G401.6 (cell line): ENCODE data around the gene IL4.
"Not testable (repeated sequence)": the region's sequence is repeated elsewhere in the genome, so short reads cannot be mapped to it uniquely, and the experiment has no call there.

Experiments used
- FAIRE-seq: peaks from 2 replicates; lab custom pipeline; 2012; peaks lifted over from hg19 to GRCh38; lab: Jason Lieb, UNC

Gene IL4

DNA sequence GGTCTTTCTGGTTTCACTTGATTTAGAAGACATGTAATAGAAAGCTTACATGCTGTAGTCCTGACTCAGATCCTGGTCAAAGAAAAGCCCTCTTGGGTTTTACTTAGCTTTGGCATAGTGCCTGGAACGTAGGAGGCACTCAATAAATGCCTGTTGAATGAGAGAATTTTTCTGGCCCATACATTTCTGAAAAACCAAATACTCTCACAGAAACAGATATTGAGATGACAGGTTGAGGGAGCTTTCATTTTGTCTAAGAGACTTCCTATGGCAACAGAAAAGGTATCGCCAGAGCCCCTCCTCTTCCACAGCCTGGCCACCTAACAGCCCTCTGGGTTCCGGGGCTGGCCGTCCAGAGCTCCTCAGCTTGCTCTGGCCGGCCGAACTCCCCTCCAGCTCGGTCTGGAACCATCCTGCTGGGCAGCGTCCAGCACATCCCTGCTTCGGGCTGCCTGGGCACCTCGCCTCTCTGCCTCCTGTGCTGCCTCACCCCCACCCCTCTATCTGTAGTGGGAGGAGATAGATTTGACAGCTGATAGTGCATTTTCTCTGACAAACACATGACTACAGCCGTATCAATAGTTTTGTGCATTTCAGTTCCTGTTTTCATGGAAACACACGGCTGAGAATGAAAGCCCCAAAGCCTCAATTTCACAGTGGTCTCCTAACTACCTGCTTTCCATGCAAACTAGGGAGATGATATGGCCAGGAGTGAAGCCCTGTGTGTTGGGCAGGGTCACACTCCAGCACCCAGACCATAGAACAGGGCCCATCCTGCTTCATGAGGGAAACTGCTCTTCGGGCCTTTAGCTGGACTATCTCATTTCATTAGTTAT lies 1.1 kb downstream of the IL4 start:
- no peak for FAIRE-seq

DNA sequence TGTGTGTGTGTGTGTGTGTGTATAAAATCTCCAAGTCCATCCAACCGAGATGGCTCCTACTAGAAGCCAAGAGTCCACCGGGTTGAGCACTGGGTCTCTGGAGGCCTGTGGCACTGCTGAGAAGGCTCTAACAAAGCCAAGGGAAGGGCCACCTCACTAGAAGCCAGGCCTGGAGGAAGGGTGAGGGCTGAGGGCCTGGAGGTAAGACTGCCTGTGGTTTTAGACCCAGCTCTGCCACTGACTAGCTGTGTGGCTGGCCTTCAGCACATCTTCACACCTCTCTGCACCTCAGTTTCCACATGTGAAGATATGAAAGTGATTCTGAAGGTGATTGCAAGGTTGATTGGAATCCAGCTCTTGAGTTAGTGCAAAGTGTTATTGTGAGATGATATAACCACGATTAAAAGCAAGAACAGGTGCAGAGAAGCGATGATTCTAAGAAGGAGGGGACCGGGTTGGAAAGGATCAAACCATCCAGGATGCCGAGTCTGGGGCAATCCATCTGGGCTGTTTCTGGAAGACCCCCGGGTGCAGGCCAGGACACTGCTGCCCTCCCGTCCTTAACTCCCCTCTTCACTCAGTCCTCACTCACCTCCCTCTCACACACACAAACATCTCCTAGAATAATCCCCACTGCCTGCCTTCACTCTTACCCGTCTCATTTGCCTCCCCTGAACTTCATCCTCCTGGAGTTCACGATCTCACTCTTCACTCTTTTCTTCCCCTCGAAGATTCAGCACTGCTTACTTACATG lies 2.3 kb downstream of the IL4 start:
- FAIRE-seq: no peak

DNA sequence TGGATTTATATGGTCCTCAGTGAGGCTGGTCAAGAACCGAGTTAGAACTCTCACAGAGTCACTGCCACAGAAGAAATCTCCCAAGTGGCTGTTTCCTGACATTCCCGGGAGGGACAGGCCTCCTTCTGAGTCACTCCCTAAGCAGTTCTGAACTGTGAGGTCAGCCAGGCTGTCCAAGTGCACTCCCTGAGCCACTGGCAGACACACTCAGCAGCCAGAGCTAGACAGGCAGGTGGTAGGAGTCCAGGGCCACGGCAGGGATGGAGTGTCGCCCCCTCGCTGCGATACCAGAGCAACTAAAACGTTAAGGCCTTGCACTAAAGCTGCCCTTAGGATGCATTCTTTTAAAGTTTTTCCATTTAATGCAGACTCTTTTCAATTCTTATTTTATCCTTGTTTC lies 3.4 kb downstream of the IL4 start:
- FAIRE-seq: no peak

DNA sequence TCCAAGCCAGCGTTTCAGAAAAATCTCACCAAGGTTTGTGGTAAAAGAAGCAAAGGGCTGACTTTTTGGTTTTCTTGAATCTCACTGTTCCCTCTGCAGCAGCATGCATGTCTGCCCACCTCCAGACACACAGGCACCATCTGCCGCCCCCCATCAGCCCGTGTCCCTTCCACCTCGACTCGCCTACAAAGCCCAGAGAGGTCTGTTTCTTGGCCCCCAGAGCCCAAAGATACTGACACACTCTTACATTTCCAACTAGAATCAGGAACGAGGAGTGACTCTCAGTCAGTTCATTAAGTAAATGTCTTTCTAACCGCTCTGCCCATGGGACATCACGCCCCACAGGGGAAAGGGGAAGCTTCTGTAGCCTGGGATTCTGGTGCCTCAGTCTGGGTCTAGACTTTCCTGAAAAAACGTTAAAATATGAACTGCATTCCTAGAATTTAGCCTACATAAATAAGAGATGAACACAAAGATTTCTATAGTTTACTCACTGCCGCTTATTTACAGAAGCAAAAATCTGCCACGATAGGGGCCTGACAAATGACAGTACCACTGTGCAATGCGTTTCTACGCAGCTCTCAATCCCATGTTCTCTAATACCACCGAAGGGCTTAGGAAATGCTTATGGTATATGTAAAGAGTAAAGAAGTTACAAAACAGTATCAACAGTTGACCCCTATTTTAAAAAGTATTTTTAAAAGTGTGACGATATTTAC lies 4.1 kb downstream of the IL4 start:
- no peak for FAIRE-seq

DNA sequence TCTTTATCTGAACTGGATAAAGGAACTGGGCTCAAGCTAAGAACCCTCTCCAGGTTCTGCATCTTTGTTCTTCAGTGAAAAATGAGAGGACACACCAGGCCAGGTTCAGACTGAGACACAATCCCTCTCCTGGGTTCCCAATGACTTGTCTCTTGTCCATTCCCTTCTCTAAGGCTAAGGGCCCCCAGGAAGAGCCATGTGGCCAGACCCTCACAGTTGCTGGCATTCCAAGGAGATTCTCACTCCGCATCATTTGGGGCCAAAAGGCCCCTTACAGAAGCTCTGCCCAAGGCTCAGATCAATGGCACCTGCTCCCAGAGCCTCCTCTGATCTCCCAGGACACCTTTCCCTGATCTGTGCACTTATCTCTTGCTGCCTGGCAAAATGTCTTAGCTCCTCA lies 4.9 kb downstream of the IL4 start:
- no peak for FAIRE-seq

DNA sequence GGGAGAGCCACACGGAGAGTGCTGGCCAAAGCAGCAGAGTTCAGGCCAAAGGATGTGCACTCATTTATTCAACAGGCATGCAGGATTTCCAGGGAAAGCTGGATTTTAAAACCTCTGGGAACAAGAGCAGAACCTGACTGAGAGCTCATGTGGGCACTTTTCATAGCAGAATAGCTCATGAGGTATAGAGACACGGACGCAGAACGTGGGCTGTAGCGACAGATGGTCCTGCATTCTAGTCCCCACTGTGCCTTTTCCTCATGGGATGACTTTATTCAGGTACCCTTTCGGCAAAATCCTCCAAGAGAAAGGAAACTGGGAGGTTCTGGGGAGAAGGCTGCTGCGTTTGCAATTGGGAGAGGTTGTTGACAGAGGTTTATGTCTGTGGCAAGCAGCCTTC lies 5.4 kb downstream of the IL4 start:
- FAIRE-seq: no peak

DNA sequence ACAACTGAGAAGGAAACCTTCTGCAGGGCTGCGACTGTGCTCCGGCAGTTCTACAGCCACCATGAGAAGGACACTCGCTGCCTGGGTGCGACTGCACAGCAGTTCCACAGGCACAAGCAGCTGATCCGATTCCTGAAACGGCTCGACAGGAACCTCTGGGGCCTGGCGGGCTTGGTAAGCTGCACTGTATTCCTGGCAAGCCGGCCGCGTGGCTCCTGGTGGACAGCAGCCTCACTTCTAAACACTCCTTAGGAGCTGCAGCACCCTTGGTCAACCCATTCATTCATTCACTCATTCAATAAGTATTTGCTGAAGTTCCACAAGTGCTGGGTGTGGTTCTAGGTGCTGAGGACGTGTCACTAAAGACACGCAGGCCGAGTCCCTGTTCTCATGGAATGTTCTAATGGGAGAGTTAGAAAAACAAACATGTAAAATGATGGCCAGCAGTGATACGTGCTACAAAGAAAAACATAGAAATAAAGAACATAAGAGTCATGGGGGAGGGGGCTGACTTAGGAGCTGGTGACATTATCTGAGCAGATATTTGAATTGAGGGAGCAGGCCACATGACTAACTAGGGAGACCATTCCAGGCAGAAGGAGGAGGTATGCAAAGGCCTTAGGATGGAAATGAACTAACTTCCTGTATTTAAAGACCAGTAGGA lies 6.1 kb downstream of the IL4 start:
- FAIRE-seq: no peak

DNA sequence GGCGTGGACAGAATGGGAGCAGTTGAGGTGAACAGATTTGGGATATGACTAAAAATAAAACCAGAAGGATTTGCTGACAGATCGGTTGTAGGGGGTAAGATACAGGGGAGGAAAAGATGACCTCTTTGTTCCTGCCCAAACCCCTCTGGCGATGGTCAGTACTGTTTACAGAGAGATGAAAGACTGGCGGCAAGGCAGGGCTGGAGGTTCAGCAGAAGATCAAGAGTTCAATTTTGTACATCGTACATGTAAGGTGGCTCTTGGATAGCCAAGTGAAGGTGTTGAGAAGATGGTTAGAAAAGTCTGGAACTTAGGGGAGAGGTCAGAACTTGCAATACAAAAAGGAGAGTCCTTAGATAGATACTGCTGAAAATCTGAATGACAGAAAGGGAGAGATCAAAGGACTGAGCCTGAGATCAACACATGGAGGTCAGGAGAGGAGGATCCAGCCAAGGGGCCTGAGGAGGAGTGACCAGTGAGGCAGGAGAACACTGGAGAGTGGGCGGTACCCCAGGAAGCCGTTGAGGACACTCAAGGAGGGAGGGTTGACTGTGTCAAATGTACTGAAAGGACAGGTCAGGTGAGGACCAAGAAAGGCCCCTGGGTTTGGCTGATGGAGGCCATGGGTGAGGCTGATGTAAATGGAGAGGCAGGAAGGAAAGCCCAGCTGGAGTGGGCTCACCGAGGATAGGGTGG lies 7.1 kb downstream of the IL4 start:
- no peak for FAIRE-seq

DNA sequence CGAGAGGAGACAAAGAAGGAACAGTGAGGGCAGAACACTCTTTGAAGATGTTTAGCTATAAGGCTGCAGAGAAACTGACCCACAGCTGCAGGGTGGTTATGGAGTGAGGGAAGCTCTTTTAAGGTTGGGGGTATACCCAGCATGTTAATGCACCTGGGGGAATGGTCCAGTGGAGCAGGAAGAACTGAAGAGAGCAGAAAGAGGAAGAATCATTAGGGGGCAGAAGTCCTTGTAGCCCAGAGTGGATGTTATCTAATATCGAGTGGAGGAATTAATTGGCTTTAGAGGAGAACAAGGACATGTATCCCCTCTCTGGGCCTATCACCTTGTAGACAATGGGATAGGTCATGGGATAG lies 7.7 kb downstream of the IL4 start:
- FAIRE-seq: no peak

DNA sequence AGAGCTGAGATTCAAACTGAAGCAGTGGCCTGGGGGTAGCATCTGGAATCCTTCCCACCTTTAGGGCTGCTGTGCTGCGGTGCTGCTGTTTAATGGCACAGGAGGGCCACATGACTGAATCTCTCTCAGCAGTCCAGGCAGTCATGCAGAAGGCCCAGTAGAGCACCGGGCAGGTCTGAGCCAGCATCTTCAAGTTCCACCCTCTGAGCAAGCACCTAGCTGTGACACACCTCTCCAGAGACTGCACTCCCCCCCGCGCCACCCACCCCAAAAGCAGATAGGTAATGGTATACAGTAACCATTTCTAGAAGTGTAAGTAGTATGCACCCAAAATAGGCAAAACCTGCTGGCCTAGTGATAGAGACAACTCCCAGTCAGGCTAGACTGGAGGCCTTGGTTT lies 8.2 kb downstream of the IL4 start:
- FAIRE-seq: no peak

DNA sequence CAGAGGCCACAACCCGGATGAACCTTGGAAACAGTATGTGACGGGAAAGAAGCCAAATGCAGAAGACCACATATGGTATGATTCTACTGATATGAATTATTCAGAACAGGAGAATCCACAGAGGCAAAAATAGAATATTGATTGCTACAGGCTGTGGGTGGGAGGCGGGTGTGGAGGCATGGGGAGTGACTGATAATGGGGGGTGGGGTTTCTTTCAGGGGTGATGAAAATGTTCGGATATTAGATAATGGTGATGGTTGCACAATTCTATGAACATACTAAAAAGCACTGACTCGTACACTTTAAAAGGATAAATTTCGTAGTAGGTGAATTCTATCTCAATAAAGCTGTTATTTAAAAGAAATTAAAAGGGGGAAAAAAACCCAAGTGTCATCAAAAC lies 10.7 kb downstream of the IL4 start:
- no peak for FAIRE-seq

DNA sequence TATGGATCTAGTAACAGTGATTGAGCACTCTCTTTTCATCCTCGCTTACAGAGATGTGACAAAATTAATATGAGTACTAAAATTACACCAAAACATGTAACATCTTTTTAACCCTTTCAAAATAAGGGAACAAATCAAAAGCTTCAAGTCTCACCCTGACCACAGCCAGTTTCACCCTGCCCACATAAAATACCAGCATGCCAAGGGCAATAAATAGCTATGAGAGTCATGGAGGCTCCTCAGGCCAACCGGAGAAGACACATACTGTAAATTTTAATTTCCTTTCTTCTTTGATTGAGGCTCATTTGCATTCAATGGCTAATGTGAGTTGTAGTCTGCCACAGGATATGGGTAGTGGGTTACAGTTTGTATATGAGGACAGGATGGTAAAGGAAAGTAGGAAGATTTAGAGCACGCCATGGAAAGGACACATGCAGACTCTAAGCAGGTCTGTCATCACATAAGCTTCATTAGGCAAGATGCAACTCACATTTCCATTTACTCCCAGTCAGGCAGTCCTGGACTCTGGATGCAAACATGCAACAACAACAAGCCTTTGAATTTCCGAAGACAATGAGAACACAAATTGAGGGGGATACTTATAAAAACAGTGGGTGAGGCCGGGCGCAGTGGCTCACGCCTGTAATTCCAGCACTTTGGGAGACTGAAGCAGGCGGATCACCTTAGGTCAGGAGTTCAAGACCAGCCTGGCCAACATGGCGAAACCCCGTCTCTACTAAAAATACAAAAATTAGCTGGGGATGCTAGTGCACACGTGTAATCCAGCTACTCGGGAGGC lies 11.3 kb downstream of the IL4 start:
- no peak for FAIRE-seq

DNA sequence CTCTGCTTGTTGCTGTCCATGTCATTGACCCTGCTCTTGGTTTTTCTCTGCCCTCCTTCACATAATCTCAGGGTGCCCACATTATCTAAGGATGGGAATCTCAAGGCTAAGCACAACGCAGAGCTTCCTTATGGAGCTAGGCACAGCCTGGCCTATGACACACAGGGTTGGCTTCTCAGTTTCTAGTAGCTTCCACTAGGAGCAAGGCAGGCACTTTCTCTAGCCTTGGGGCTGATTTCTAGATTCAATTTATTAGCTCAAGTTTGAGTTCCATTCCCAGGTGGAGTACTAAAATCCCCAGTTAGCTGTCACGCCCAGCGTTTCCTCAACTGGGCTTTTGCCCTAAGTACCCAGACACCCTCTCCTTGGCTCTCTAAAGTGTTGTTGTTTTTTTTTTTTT lies 12.4 kb downstream of the IL4 start:
- FAIRE-seq: no peak

DNA sequence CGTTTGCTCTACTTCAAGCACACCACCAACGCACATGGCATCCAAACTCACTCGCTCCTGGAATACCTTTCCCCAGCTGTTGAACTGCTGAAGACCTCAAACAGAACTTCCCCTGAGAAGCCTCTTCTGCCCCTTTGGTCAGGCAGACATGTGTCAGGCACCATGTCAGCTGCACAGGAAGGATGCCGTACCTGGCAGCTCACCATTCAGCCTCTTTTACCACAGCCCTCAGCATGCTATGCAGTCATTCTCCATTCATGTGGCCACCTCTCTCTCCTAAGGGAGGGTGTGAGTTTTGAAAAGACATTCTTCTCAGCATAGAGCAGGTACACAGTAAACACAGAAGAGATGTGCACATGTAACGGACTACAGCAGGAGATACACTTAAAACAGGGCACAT lies 14.2 kb downstream of the IL4 start:
- no peak for FAIRE-seq

DNA sequence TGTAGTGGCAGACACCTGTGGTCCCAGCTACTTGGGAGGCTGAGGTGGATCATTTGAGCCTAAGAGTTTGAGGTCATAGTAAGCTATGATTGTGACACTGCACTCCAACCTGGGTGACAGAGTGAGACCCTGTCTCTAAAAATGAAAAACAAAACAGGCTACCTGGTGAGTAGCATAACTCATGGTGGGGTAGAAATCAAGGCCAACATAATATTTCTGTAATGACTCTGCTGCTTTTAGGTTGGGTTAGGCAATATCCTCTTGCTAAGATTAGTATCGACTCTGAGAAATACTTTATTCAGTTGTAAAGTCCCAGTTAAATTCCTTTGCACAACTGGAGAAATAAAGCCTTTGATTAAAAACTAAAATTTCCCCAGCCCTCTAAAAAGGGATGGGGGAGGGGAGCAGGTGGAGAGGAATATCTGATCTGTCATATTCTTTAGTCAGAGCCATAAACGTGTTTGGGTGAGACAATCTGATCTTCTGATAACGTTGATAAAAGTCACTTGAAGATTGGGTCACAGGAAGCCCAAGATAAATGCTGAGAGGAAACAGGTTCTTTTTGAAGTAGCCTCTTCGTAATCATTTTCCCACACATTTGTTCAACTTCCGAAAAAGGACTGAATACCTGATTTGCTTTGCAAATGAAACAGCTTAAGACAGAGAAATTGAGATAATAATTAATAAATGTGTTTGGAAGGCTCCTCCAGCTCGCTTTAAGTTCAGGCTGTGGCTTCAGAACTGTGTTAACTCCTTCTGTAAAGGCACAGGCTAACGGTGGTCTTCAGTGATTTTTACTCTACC lies 14.9 kb downstream of the IL4 start:
- FAIRE-seq: no peak

DNA sequence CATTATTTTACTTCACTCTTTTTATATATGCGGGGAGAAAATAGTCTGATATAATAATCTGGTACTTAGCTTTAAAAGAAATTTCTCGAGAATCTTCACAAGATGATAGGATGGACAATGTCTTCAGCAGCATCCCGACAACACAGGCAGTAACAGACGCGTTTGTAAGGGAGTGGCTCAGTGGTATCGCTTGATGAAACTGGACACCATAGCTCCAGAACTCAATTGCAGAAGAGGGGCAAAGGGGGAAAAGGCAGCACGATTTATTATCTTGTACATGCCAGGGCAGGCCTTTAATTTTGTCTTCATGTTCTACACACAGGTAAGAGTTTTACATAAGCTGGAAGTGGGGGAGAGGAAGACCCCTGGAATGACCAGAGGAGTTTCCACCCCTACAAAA lies 15.7 kb downstream of the IL4 start:
- no peak for FAIRE-seq

DNA sequence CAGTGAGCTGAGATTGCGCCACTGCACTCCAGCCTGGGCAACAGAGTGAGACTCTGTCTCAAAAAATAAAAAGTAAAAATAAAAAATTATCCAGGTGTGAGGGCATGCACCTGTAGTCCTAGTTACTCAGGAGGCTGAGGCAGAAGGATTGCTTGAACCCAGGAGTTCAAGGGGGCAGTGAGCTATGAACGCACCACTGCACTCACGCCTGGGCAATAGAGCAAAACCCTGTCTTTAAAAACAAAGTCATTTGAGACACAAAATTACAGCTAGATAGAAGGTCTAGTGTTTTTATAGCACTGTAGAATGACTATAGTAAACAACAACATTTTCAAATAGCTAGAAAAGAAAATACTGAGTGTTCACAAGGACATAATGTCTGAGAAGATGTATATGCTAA lies 16.4 kb downstream of the IL4 start:
- FAIRE-seq: no peak

DNA sequence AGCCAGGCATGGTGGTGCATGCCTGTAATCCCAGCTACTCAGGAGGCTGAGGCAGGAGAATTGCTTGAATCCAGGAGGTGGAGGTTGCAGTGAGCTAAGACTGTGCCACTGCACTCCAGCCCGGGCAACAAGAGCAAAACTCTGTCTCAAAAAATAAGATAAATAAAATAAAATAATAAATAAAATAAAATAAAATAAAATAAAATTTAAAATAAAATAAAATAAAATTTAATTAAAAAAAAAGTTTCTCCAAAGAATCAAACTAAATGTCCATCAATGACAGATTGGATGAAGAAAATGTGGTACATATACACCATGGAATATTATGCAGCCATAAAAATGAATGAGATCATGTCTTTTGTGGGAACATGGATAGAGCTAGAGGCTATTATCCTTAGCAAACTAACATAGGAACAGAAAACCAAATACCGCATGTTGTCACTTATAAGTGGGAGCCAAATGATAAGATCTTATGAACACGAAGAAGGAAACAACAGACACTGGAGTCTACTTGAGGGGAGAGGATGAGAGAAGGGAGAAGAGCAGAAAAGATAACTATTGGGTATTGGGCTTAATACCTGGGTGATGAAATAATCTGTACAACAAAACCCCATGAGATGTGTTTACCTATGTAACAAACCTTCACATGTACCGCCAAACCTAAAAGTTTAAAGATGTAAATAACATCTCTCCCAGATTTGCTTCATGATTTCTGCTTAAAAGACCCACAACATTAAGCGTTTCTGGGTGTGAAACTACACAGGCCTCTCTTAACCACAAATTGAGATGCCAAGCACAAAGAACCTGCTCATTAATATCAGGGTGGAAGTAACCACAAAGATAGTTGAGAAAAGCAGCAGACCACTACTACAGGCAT lies 18.2 kb downstream of the IL4 start:
- FAIRE-seq: not testable (repeated sequence)

DNA sequence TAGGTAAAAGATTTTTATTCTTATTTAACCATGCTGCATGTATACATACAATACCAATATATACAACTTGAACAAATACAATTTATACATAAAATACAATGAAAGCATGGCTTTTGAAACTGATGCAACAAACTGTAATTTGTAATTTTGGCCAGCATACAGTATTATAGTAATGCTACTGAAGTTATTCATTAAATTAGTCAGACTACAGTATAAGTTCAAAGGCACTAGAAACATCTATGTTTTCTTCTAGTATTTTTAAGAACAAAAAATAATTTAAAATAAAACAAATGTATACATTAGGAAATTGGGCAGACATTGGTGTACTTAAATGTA lies 18.8 kb downstream of the IL4 start:
- FAIRE-seq: no peak

DNA sequence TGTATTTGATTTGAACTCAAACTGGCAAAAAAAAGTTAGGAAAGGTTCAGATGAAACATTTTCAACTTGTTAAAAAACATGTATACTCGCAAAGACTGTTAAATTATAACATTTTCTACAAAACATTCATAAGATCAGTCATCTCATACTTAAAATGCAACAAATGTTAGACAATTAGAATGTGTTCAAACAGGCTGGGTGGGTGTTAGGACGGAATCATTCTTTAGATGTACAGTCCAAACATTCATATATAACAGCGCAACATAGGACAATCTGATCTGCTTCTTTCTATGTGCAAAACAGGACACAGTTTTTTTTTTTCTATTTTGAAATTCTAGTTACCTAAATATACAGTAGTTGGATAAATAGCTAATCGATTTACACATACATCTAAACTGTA lies 22.2 kb downstream of the IL4 start:
- FAIRE-seq: no peak
